Cardiac muscle cell (in vitro differentiated cells and primary cell): ENCODE results near the gene GNPAT. TPM values are rescaled to one million over a fixed set of nuclear protein-coding genes. Genes with fewer than 3 reads are reported as not detected.

Experiments used
- DNase-seq, 2 donors: peaks; one replicate each; pipeline versions ENCODE4 v3.0.0 to v3.0.0-alpha.2; 2010 to 2017; ENCODE audit warnings: low read depth in 1 of 2, low spot score in 1 of 2
- H3K27ac ChIP-seq: fragments of 200-600 bp; sonication (generic); 2 replicates; pipeline ENCODE4 v1.5.1; 2016
- H3K27me3 ChIP-seq: fragments of 200-600 bp; sonication (generic); 2 replicates; pipeline ENCODE4 v1.6.0; 2016; ENCODE audit warnings: control low read depth
- H3K36me3 ChIP-seq: fragments of 200-600 bp; sonication (generic); 2 replicates; pipeline ENCODE4 v1.5.1; 2016; ENCODE audit warnings: control low read depth
- H3K4me1 ChIP-seq: fragments of 200-600 bp; sonication (generic); 2 replicates; pipeline ENCODE4 v1.8.1; 2017; ENCODE audit warnings: low read depth, mild to moderate bottlenecking, mixed run types
- H3K4me3 ChIP-seq: fragments of 200-600 bp; sonication (generic); 2 replicates; pipeline ENCODE4 v1.5.1; 2016; ENCODE audit warnings: mild to moderate bottlenecking
- H3K9me3 ChIP-seq: fragments of 200-600 bp; sonication (generic); 2 replicates; pipeline ENCODE4 v1.5.1; 2017; ENCODE audit warnings: low read depth, mild to moderate bottlenecking, control low read depth
- polyA plus RNA-seq: library from polyadenylated mRNA; unstranded; fragments of >200 nt; fragmentation: Nextera tagmentation; extraction: Ambion mirVana; gene quantifications from 2 replicates; pipeline ENCODE4 v1.2.1, GENCODE V29; 2016
- total RNA-seq: library from RNA; depleted of rRNA; stranded (reverse); fragments of >200 nt; gene quantifications from 2 replicates; pipeline ENCODE4 v1.2.3, GENCODE V29; 2016
- TF ChIP-seq, protein P1 (sequence below): IDR thresholded peaks from 2 replicates; pipeline ENCODE4 v1.5.1; 2012; ENCODE audit warnings: low read depth, mild to moderate bottlenecking, low read length

Gene GNPAT
- total and polyA plus RNA-seq, 2 experiments from 2014 or later, result 36.5 to 61.6 TPM

DNA sequence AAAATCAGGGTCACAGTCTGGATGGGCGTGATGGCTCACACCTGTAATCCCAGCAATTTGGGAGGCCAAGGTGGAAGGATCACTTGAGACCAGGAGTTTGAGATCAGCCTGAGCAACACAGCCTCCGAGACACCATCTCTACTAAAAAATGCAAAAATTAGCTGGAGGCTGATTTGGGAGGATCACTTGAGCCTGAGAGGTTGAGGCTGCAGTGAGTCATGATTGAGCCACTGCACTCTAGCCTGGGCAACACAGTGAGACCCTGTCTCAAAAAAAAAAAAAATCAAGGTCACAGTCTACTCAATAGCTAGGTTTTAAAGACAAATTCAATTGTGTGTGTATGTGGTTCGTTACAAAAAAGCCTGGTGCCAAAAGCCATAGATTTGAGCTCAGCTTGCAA, 44.7 kb upstream of the GNPAT start:
- H3K4me1 ChIP-seq, result peaks cover 3% of the 10 kb centered on the region
- H3K36me3 ChIP-seq, result no peaks in the 10 kb centered on the region
- TF ChIP-seq, protein P1, sequence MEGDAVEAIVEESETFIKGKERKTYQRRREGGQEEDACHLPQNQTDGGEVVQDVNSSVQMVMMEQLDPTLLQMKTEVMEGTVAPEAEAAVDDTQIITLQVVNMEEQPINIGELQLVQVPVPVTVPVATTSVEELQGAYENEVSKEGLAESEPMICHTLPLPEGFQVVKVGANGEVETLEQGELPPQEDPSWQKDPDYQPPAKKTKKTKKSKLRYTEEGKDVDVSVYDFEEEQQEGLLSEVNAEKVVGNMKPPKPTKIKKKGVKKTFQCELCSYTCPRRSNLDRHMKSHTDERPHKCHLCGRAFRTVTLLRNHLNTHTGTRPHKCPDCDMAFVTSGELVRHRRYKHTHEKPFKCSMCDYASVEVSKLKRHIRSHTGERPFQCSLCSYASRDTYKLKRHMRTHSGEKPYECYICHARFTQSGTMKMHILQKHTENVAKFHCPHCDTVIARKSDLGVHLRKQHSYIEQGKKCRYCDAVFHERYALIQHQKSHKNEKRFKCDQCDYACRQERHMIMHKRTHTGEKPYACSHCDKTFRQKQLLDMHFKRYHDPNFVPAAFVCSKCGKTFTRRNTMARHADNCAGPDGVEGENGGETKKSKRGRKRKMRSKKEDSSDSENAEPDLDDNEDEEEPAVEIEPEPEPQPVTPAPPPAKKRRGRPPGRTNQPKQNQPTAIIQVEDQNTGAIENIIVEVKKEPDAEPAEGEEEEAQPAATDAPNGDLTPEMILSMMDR, result no peak
- peaks cover 25% of the 10 kb centered on the region for H3K27me3 ChIP-seq
- no peak overlapping the region for H3K27ac ChIP-seq
- no peak overlapping the region for H3K4me3 ChIP-seq
- no peaks in the 10 kb centered on the region for H3K9me3 ChIP-seq
- DNase-seq, result no peak

DNA sequence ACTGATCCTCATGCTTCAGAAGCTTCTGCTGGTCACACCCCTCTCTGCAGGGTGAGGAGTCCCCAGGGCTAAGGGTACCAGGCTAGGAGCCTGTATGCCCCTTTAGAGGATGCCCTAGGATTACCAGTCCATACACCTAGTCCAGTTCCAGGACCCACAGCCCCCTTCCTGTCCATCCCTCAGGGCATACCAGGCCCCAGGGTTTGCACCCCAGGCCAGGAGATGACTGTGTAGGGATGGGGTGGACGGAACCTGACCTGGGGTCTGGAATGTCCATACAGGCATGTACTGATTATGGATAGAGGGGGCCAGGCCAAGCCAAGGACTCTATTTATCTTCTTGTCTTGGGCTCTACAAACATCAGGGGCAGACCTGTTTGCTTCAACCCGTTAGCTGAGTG, 44.3 kb upstream of the GNPAT start:
- DNase-seq, result no peak
- Histone ChIP-seq H3K9me3 (no peaks in the 10 kb centered on the region), H3K4me3 (no peak overlapping the region), H3K4me1 (peaks cover 3% of the 10 kb centered on the region), H3K36me3 (no peaks in the 10 kb centered on the region), H3K27me3 (peaks cover 28% of the 10 kb centered on the region), H3K27ac (no peak overlapping the region)
- TF ChIP-seq, protein P1, result no peak

DNA sequence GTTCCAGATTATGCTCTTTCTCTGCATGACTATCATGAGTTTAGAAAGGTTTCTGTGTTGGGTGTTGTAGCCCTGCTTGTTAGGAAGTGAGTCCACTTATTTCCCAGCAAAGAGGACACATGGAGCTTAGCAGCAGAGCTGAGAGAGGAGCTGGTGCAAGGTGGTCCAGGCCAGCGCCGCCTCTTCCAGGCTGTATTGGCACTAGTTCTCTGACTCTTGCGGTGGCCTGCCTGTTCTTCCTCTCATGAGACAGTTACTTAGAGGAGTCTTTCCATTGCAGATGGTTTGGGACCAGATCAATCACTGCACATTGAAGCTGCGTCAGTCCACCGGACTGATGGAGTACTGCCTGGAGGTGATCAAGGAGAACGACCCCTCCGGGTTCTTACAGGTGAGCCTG, 41.1 kb upstream of the GNPAT start:
- no peak for DNase-seq
- no peaks in the 10 kb centered on the region for H3K9me3 ChIP-seq
- no peak overlapping the region for H3K4me3 ChIP-seq
- H3K27ac ChIP-seq, result no peak overlapping the region
- H3K27me3 ChIP-seq, result peaks cover 50% of the 10 kb centered on the region
- no peaks in the 10 kb centered on the region for H3K36me3 ChIP-seq
- TF ChIP-seq, protein P1, result no peak
- H3K4me1 ChIP-seq, result no peaks in the 10 kb centered on the region

DNA sequence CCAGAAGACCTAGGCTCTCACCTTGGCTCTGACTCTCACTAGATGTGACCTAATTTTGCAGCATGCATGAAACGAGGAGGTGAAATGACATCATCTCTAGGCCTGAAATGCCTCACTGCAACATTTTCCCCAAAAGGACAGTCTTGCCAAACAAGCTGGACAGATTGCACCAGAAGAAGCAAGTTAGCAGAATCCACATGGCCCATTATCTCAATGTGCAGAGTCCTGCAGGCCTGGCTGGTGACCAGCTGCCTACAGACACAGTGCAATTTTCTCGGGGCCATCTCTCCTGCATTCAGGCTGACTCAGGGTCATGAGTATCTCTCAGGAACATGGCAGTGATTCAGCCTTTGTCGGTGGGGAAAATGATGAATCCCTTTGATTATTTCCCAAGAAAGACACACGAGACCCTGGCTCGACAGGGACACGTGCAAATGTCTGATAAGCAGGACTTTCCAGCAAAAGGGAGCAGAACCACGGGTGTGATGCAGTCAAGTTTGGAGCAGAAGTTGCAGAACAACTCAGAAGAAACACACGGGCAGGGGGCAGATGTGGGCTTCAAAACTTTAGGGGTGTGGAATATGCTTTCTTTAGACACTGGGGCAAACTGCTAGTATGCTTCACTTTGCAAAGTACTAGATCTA, 40.5 kb upstream of the GNPAT start:
- no peaks in the 10 kb centered on the region for H3K36me3 ChIP-seq
- H3K27ac ChIP-seq, result no peak overlapping the region
- H3K9me3 ChIP-seq, result no peaks in the 10 kb centered on the region
- no peaks in the 10 kb centered on the region for H3K4me1 ChIP-seq
- TF ChIP-seq, protein P1, result no peak
- H3K4me3 ChIP-seq, result no peak overlapping the region
- H3K27me3 ChIP-seq, result peaks cover 52% of the 10 kb centered on the region
- peak in 1 of 2 donors; percentile 72 for DNase-seq

DNA sequence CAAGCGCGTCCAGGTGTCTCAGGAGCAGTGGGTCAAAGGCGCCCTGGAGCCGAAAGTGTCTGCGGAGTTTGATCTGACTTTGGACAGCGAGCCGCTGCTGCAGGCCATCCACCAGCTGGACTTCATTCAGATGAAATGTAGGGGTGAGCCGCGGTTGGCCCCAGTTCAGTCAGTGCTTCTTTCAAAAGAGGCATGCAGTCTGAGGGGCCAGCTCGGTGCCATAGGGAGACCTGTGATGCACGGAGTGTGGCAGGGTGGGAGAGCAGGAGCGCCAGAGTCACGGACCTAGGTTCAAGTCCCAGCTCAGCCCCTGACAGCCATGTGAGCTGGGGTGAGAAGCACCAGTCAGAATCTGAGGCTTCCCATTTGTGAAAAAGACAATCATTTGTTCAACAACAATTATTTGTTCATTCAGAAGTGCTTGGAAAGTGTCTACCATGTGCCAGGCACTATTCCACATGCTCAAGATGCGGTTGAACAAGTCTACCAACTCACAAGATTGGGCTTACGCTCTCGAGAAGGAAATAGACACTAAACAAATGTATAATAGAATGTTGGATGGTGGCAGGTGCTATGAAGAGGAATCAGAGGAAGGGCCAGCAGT, 39.5 kb upstream of the GNPAT start:
- H3K9me3 ChIP-seq, result no peaks in the 10 kb centered on the region
- H3K4me1 ChIP-seq, result no peaks in the 10 kb centered on the region
- no peak overlapping the region for H3K27ac ChIP-seq
- DNase-seq, result no peak
- H3K27me3 ChIP-seq, result peaks cover 52% of the 10 kb centered on the region
- H3K4me3 ChIP-seq, result no peak overlapping the region
- no peaks in the 10 kb centered on the region for H3K36me3 ChIP-seq
- TF ChIP-seq, protein P1, result no peak
